ENCODE measurements around the gene DGKI. TPM values are rescaled to one million over a fixed set of nuclear protein-coding genes. Genes with fewer than 3 reads are reported as not detected.

The DGKI gene
- total RNA-seq, 2 donors from 2014 or later, result 0.04 to 0.64 TPM

GRCh38 chr7:137886746-137887145 is 40.0 kb upstream of the DGKI start:
- Mint-ChIP-seq H3K36me3 (ENCODE audit: low read depth) (peaks cover 57% of the 10 kb centered on the region), H3K27ac (peak overlapping the region; percentile 23), H3K4me3 (no peak overlapping the region), H3K27me3 (ENCODE audit: insufficient read depth) (no peaks in the 10 kb centered on the region), H3K9me3 (peaks cover 8% of the 10 kb centered on the region), H3K4me1 (peaks cover 6% of the 10 kb centered on the region)
- H3K27me3 ChIP-seq (ENCODE audit: control insufficient read depth, insufficient read depth, low read length, poor library complexity, severe bottlenecking), result no peaks in the 10 kb centered on the region
- 87 to 100% methylated on average over 1 of the region's 2 CpGs for WGBS, 2 experiments (ENCODE audit: insufficient coverage in 1 of 2, insufficient read length in 1 of 2)
- no peak overlapping the region for H3K27ac ChIP-seq (ENCODE audit: low read depth, low read length)
- H3K36me3 ChIP-seq (ENCODE audit: control insufficient read depth, insufficient read depth, low read length), result peaks cover 81% of the 10 kb centered on the region
- H3K4me3 ChIP-seq (ENCODE audit: low read length), result no peak overlapping the region
- peaks cover 15% of the 10 kb centered on the region for H3K9me3 ChIP-seq (ENCODE audit: control insufficient read depth, low read length)
- no peak for DNase-seq
- no peak overlapping the region for H3K9ac ChIP-seq (ENCODE audit: extremely low read depth, low read length, poor library complexity, severe bottlenecking)
- TF ChIP-seq, protein P1, sequence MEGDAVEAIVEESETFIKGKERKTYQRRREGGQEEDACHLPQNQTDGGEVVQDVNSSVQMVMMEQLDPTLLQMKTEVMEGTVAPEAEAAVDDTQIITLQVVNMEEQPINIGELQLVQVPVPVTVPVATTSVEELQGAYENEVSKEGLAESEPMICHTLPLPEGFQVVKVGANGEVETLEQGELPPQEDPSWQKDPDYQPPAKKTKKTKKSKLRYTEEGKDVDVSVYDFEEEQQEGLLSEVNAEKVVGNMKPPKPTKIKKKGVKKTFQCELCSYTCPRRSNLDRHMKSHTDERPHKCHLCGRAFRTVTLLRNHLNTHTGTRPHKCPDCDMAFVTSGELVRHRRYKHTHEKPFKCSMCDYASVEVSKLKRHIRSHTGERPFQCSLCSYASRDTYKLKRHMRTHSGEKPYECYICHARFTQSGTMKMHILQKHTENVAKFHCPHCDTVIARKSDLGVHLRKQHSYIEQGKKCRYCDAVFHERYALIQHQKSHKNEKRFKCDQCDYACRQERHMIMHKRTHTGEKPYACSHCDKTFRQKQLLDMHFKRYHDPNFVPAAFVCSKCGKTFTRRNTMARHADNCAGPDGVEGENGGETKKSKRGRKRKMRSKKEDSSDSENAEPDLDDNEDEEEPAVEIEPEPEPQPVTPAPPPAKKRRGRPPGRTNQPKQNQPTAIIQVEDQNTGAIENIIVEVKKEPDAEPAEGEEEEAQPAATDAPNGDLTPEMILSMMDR (conservative IDR thresholded peaks at IDR 0.05), result no peak
- no peaks in the 10 kb centered on the region for H3K4me1 ChIP-seq (ENCODE audit: control insufficient read depth, insufficient read depth, low read length)

- no peaks in the 10 kb centered on the region for H3K27me3 Mint-ChIP-seq (ENCODE audit: insufficient read depth)
- no peak for DNase-seq
- TF ChIP-seq, protein P1 (conservative IDR thresholded peaks at IDR 0.05), result no peak
- 60 to 74% methylated on average over 2 to 3 of the region's 3 CpGs for WGBS, 2 experiments (ENCODE audit: insufficient coverage in 1 of 2, insufficient read length in 1 of 2)
- H3K36me3 ChIP-seq (ENCODE audit: control insufficient read depth, insufficient read depth, low read length), result peaks cover 84% of the 10 kb centered on the region
- no peak overlapping the region for H3K27ac Mint-ChIP-seq
- peaks cover 12% of the 10 kb centered on the region for H3K9me3 Mint-ChIP-seq
- no peak overlapping the region for H3K27ac ChIP-seq (ENCODE audit: low read depth, low read length)
- H3K9ac ChIP-seq (ENCODE audit: extremely low read depth, low read length, poor library complexity, severe bottlenecking), result no peak overlapping the region
- H3K4me1 Mint-ChIP-seq, result peaks cover 6% of the 10 kb centered on the region
- no peaks in the 10 kb centered on the region for H3K27me3 ChIP-seq (ENCODE audit: control insufficient read depth, insufficient read depth, low read length, poor library complexity, severe bottlenecking)
- H3K36me3 Mint-ChIP-seq (ENCODE audit: low read depth), result peaks cover 60% of the 10 kb centered on the region
- peaks cover 19% of the 10 kb centered on the region for H3K9me3 ChIP-seq (ENCODE audit: control insufficient read depth, low read length)
- no peak overlapping the region for H3K4me3 ChIP-seq (ENCODE audit: low read length)
- H3K4me3 Mint-ChIP-seq, result no peak overlapping the region
- no peaks in the 10 kb centered on the region for H3K4me1 ChIP-seq (ENCODE audit: control insufficient read depth, insufficient read depth, low read length)
Observed at GRCh38 chr7:137886281-137886680, 39.5 kb upstream of the DGKI start.

GRCh38 chr7:137885678-137886077 is 38.9 kb upstream of the DGKI start:
- peaks cover 60% of the 10 kb centered on the region for H3K36me3 Mint-ChIP-seq (ENCODE audit: low read depth)
- DNase-seq, result no peak
- H3K4me1 ChIP-seq (ENCODE audit: control insufficient read depth, insufficient read depth, low read length), result no peaks in the 10 kb centered on the region

More at GRCh38 chr7:137885678-137886077, 38.9 kb upstream of the DGKI start:
- Histone ChIP-seq H3K27me3 (ENCODE audit: control insufficient read depth, insufficient read depth, low read length, poor library complexity, severe bottlenecking) (no peaks in the 10 kb centered on the region), H3K9me3 (ENCODE audit: control insufficient read depth, low read length) (peaks cover 22% of the 10 kb centered on the region), H3K27ac (ENCODE audit: low read depth, low read length) (no peak overlapping the region), H3K36me3 (ENCODE audit: control insufficient read depth, insufficient read depth, low read length) (peaks cover 84% of the 10 kb centered on the region), H3K4me3 (ENCODE audit: low read length) (no peak overlapping the region), H3K9ac (ENCODE audit: extremely low read depth, low read length, poor library complexity, severe bottlenecking) (no peak overlapping the region)
- Mint-ChIP-seq H3K27me3 (ENCODE audit: insufficient read depth) (no peaks in the 10 kb centered on the region), H3K27ac (no peak overlapping the region), H3K4me3 (no peak overlapping the region), H3K4me1 (peaks cover 6% of the 10 kb centered on the region), H3K9me3 (peaks cover 12% of the 10 kb centered on the region)
- 84 to 92% methylated on average over 5 of the region's 5 CpGs for WGBS, 2 experiments (ENCODE audit: insufficient coverage in 1 of 2, insufficient read length in 1 of 2)
- TF ChIP-seq, protein P1 (conservative IDR thresholded peaks at IDR 0.05), result no peak
